Nephron (organoid): Measurements from ENCODE around the gene TECPR2.

ENCODE experiments used
- H3K27ac Mint-ChIP-seq, 3 experiments: 2 replicates each; pipeline ENCODE4 v1.8.0; 2020; ENCODE audit warnings: mixed read lengths in 3 of 3, mild to moderate bottlenecking in 2 of 3, moderate library complexity in 1 of 3
- H3K27me3 Mint-ChIP-seq: 2 replicates; pipeline ENCODE4 v1.8.0; 2021; ENCODE audit warnings: low read depth, mild to moderate bottlenecking, moderate library complexity, mixed read lengths
- H3K36me3 Mint-ChIP-seq: 2 replicates; pipeline ENCODE4 v1.8.0; 2020; ENCODE audit warnings: low read depth, mixed read lengths
- H3K4me1 Mint-ChIP-seq: 2 replicates; pipeline ENCODE4 v1.8.0; 2020; ENCODE audit warnings: mixed read lengths
- H3K4me3 Mint-ChIP-seq, 3 experiments: 2 replicates each; pipeline ENCODE4 v1.8.0; 2020; ENCODE audit warnings: mild to moderate bottlenecking in 3 of 3, mixed read lengths in 3 of 3, moderate library complexity in 2 of 3
- H3K9me3 Mint-ChIP-seq: 2 replicates; pipeline ENCODE4 v1.8.0; 2020; ENCODE audit warnings: mixed read lengths
- CTCF ChIP-seq, 3 experiments: fragments of 200-600 bp; sonication (generic); IDR thresholded peaks; one replicate each; pipeline ENCODE4 v1.5.0; 2021; ENCODE audit warnings: antibody characterized with exemption in 3 of 3; ENCODE audit not compliant: unreplicated experiment in 3 of 3

TECPR2 gene

DNA sequence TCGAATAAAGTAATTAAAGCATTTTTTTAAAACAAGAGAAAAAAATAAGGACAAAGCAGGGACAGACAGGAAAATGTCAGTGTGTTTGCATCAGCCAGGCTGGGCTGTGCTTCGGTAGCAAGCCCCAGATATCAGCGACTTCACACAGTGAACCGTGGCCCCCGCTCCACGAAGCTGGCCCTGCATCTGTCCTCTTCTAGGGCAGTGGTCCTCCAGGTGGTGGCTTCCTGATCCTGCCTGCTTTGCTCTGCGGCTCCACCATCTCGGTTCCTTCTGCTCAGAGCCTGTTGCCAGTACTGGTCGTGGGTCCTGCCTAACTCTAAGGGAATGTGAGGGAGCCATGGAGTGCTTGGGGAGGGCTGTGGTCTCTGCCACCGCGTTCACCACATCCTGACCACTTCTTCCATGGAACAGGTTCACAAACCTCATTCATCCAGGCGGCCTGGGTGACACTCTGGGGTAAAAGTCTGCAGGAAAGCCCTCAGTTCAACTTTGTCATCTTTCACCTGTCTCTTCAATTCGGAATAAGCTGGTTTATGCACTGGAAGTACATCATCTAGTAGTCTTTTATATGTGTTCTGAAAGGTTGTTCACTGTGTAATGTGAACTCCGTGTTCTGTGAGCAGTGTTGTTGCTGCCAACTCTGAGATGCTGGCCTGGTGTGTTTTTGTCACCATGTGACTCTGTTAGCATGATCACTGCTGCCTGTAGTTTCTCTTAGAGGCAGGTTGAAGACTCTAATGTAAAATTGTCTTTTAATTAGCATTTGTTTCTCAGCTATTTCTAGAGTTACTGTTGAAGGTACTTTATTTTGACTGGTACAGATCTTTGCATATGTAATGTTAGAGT, 99.0 kb downstream of the TECPR2 start:
- Mint-ChIP-seq H3K4me1 (peaks cover 13% of the 10 kb centered on the region), H3K36me3 (peaks cover 58% of the 10 kb centered on the region), H3K27ac (no peak overlapping the region), H3K9me3 (no peaks in the 10 kb centered on the region), H3K27me3 (peaks cover 4% of the 10 kb centered on the region), H3K4me3 (no peak overlapping the region)
- no peak for TF ChIP-seq CTCF (IDR thresholded peaks at IDR 0.05; ENCODE audit: unreplicated experiment in 3 of 3)

GRCh38 chr14:102462391-102462790, 99.7 kb downstream of the TECPR2 start:
- H3K4me1 Mint-ChIP-seq, result peaks cover 13% of the 10 kb centered on the region
- H3K27me3 Mint-ChIP-seq, result peaks cover 4% of the 10 kb centered on the region
- H3K36me3 Mint-ChIP-seq, result peaks cover 60% of the 10 kb centered on the region
- no peak for TF ChIP-seq CTCF (IDR thresholded peaks at IDR 0.05; ENCODE audit: unreplicated experiment in 3 of 3)
- H3K9me3 Mint-ChIP-seq, result no peaks in the 10 kb centered on the region
- no peak overlapping the region for H3K4me3 Mint-ChIP-seq
- no peak overlapping the region for H3K27ac Mint-ChIP-seq

GRCh38 chr14:102464006-102464405, 101.3 kb downstream of the TECPR2 start:
- Mint-ChIP-seq H3K27ac (no peak overlapping the region), H3K4me1 (peaks cover 13% of the 10 kb centered on the region), H3K4me3 (no peak overlapping the region), H3K36me3 (peaks cover 63% of the 10 kb centered on the region), H3K9me3 (no peaks in the 10 kb centered on the region), H3K27me3 (peaks cover 4% of the 10 kb centered on the region)
- no peak for TF ChIP-seq CTCF (IDR thresholded peaks at IDR 0.05; ENCODE audit: unreplicated experiment in 3 of 3)

- peaks cover 13% of the 10 kb centered on the region for H3K4me1 Mint-ChIP-seq
Observed at GRCh38 chr14:102464846-102465341, 102.2 kb downstream of the TECPR2 start.

GRCh38 chr14:102469261-102469660, 106.5 kb downstream of the TECPR2 start:
- no peaks in the 10 kb centered on the region for H3K27me3 Mint-ChIP-seq
- peaks cover 62% of the 10 kb centered on the region for H3K36me3 Mint-ChIP-seq
- no peaks in the 10 kb centered on the region for H3K9me3 Mint-ChIP-seq
- H3K4me3 Mint-ChIP-seq, result no peak overlapping the region
- TF ChIP-seq CTCF (IDR thresholded peaks at IDR 0.05; ENCODE audit: unreplicated experiment in 3 of 3), result no peak
- H3K4me1 Mint-ChIP-seq, result no peaks in the 10 kb centered on the region
- no peak overlapping the region for H3K27ac Mint-ChIP-seq

More at GRCh38 chr14:102464846-102465341, 102.2 kb downstream of the TECPR2 start:
- Mint-ChIP-seq H3K27ac (no peak overlapping the region), H3K4me3 (no peak overlapping the region), H3K36me3 (peaks cover 64% of the 10 kb centered on the region), H3K9me3 (no peaks in the 10 kb centered on the region), H3K27me3 (peaks cover 4% of the 10 kb centered on the region)
- TF ChIP-seq CTCF (IDR thresholded peaks at IDR 0.05; ENCODE audit: unreplicated experiment in 3 of 3), result no peak
